ENCODE results near the gene B3GNT5. TPM values are rescaled to one million over a fixed set of nuclear protein-coding genes. Genes with fewer than 3 reads are reported as not detected.
A peak's percentile ranks its signal among the peaks of the same experiment; 100 is the strongest.

The B3GNT5 gene, protein sequence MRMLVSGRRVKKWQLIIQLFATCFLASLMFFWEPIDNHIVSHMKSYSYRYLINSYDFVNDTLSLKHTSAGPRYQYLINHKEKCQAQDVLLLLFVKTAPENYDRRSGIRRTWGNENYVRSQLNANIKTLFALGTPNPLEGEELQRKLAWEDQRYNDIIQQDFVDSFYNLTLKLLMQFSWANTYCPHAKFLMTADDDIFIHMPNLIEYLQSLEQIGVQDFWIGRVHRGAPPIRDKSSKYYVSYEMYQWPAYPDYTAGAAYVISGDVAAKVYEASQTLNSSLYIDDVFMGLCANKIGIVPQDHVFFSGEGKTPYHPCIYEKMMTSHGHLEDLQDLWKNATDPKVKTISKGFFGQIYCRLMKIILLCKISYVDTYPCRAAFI
- 10 to 100 TPM; 26.3 to 69.9 (median 29.3) TPM for total RNA-seq

DNA sequence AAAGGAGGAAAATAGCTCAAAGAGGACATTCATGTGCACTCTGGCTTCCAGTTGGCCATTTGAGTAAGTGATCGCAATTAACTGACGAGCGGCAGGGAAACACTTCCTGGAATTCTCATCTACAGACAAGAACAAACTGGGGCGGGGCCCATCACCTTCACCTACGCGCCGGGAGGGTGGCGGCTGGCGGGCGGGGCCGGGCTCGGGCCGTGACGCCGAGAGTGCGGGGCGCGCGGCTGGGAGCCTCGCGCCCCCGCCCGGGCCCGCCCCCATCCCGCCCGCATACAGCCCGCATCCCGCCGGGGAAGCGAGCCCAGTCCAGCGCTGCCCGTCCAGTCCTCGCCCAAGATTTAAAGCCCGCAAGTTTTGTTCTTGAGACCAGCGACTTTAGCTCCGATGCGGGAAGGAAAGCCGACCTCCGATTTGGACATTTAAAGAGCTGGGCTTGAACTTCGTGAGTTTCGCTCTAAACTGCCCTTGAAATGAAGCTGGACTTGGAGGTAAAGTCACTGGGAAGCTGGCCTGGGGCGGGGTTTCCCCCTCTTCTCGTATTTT lies at the start of gene B3GNT5:
Gene B3GNT5, plus strand, starts transcription at position 281 of the 555 bp plus-strand sequence. CDS start 16,546 bp downstream, outside the sequence.
- Histone ChIP-seq H3K4me3 (peak within 1 kb of the TSS; percentile 75 to 96 (median 90)), H3K36me3 (peaks cover 0 to 6% (median 0%) of the 10 kb centered on the region in 3 donors), H3K27ac (peak within 1 kb of the TSS; percentile 94 to 99 (median 97)), H3K27me3 (no peaks in the 10 kb centered on the region), H3K4me1 (peaks cover 0 to 48% (median 14%) of the 10 kb centered on the region in 3 donors), H3K9me3 (no peaks in the 10 kb centered on the region)
- TF ChIP-seq, protein P1, sequence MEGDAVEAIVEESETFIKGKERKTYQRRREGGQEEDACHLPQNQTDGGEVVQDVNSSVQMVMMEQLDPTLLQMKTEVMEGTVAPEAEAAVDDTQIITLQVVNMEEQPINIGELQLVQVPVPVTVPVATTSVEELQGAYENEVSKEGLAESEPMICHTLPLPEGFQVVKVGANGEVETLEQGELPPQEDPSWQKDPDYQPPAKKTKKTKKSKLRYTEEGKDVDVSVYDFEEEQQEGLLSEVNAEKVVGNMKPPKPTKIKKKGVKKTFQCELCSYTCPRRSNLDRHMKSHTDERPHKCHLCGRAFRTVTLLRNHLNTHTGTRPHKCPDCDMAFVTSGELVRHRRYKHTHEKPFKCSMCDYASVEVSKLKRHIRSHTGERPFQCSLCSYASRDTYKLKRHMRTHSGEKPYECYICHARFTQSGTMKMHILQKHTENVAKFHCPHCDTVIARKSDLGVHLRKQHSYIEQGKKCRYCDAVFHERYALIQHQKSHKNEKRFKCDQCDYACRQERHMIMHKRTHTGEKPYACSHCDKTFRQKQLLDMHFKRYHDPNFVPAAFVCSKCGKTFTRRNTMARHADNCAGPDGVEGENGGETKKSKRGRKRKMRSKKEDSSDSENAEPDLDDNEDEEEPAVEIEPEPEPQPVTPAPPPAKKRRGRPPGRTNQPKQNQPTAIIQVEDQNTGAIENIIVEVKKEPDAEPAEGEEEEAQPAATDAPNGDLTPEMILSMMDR (IDR thresholded peaks at IDR 0.05), result no peak
- peak in 1 of 4 donors; percentile 9 for TF ChIP-seq POLR2A (IDR thresholded peaks at IDR 0.05)
- 1 to 2% methylated on average over 8 to 13 of the region's 43 CpGs for WGBS, 2 donors
- DNase-seq, result no peak
- intact Hi-C loops (cut with DNase I), result no loop called here

DNA sequence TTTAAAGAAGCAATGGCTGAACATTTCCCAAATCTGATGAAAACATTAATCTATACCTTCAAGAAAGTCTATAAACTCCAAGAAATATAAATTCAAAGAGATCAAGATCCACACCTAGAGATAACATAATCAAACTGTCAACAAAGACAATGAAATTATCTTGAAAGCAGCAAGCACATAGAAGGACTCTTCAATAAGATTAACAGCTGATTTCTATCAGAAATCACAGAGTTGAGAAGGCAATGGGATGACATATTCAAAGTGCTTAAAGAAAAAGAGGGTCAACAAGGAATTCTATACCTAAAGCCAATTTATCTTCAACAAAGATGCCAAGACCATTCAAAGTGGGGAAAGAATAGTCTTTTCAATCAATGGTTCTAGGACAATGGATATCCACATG lies 49.4 kb upstream of the B3GNT5 start:
- intact Hi-C loops (cut with DNase I), result no loop called here
- TF ChIP-seq, protein P1 (IDR thresholded peaks at IDR 0.05), result no peak
- no peak for TF ChIP-seq POLR2A (IDR thresholded peaks at IDR 0.05)
- H3K27ac ChIP-seq, result no peak overlapping the region

GRCh38 chr3:183208260-183208659 lies 44.8 kb upstream of the B3GNT5 start:
- 89% methylated on average over 2 of the region's 2 CpGs for WGBS, 2 donors
- intact Hi-C loops (cut with DNase I), result no loop called here
- TF ChIP-seq POLR2A (IDR thresholded peaks at IDR 0.05), result no peak
- TF ChIP-seq, protein P1 (IDR thresholded peaks at IDR 0.05), result no peak
- Histone ChIP-seq H3K36me3 (no peaks in the 10 kb centered on the region), H3K27me3 (no peaks in the 10 kb centered on the region), H3K27ac (no peak overlapping the region), H3K4me3 (no peak overlapping the region), H3K4me1 (peaks cover 0 to 15% (median 0%) of the 10 kb centered on the region in 3 donors), H3K9me3 (peaks cover 0 to 11% (median 0%) of the 10 kb centered on the region in 3 donors)
- no peak for DNase-seq

More for the DNA sequence above, 49.4 kb upstream of the B3GNT5 start:
- Histone ChIP-seq H3K27me3 (no peaks in the 10 kb centered on the region), H3K4me3 (no peak overlapping the region), H3K36me3 (no peaks in the 10 kb centered on the region), H3K9me3 (peaks cover 0 to 20% (median 0%) of the 10 kb centered on the region in 3 donors), H3K4me1 (no peaks in the 10 kb centered on the region)
- DNase-seq, result no peak

- TF ChIP-seq POLR2A (IDR thresholded peaks at IDR 0.05), result no peak
- TF ChIP-seq, protein P1 (IDR thresholded peaks at IDR 0.05), result no peak
- H3K36me3 ChIP-seq, result no peaks in the 10 kb centered on the region
- H3K9me3 ChIP-seq, result peaks cover 0 to 5% (median 0%) of the 10 kb centered on the region in 3 donors
- no peaks in the 10 kb centered on the region for H3K27me3 ChIP-seq
- 82 to 83% methylated on average over 2 of the region's 2 CpGs for WGBS, 2 donors
- intact Hi-C loops (cut with DNase I), result no loop called here
- DNase-seq, result no peak
- H3K4me3 ChIP-seq, result no peak overlapping the region
- H3K27ac ChIP-seq, result no peak overlapping the region
- H3K4me1 ChIP-seq, result peaks cover 0 to 15% (median 0%) of the 10 kb centered on the region in 3 donors
These were observed 44.3 kb upstream of the B3GNT5 start for GRCh38 chr3:183208800-183209199.

DNA sequence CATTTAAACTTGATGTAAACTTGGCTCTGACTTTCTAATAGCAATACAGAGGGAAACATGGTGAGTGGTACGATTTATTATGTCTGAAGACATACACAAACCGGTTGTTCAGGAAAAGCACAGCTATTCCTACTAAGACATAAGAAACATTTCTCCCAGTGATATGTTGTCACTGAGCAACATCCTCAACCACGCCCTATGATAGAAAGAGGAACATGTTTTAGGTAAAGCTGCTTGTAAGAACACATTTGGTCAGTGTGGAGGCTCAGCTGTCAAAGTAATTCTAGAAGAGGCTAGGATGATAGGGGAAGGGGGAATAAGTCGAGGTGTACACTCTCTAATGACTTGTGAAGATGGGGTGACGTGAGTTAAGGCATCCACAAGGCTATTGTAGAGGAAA lies 42.7 kb upstream of the B3GNT5 start:
- DNase-seq, result no peak
- no peaks in the 10 kb centered on the region for H3K9me3 ChIP-seq
- no peak for TF ChIP-seq POLR2A (IDR thresholded peaks at IDR 0.05)
- TF ChIP-seq, protein P1 (IDR thresholded peaks at IDR 0.05), result no peak
- H3K27ac ChIP-seq, result peak overlapping the region; percentile 68 to 75 (median 72)
- no peak overlapping the region for H3K4me3 ChIP-seq
- H3K4me1 ChIP-seq, result peaks cover 0 to 15% (median 0%) of the 10 kb centered on the region in 3 donors
- WGBS, 2 donors, result 33 to 57% methylated on average over 5 of the region's 5 CpGs
- no peaks in the 10 kb centered on the region for H3K27me3 ChIP-seq
- H3K36me3 ChIP-seq, result no peaks in the 10 kb centered on the region
- intact Hi-C loops (cut with DNase I), result no loop called here

Data from esophagus squamous epithelium (tissue), 5 donors.